CD4-positive, alpha-beta T cell (primary cell): ENCODE data around the gene HS3ST4. TPM values are rescaled to one million over a fixed set of nuclear protein-coding genes. Genes with fewer than 3 reads are reported as not detected.

Experiments used
- ATAC-seq: fragments of 200-7000 bp; cut with Tn5 transposase; one replicate; pipeline ENCODE4 v1.10.0; 2022; ENCODE audit warnings: mild to moderate bottlenecking; ENCODE audit not compliant: poor library complexity
- CTCF ChIA-PET: fragments of 350-600 bp; sonication (Branson Sonifier 250); formaldehyde crosslinking; loops from one replicate; lab custom pipeline; 2021; ENCODE audit warnings: antibody characterized with exemption, inconsistent platforms; lab: Charles Lee
- POLR2A ChIA-PET: fragments of 350-600 bp; sonication (Branson Sonifier 250); formaldehyde crosslinking; loops from one replicate; lab custom pipeline; 2021; ENCODE audit warnings: antibody characterized with exemption, inconsistent platforms; lab: Charles Lee
- DNase-seq, 14 experiments: peaks; one replicate each; pipeline ENCODE4 v3.0.0-alpha.2; 2013 to 2020; ENCODE audit warnings: mixed read lengths in 2 of 14
- H3K27ac ChIP-seq, 2 donors: one replicate each; pipeline versions ENCODE4 v1.5.1 to v1.7.0; 2013; ENCODE audit warnings: low read length in 2 of 2, low read depth in 1 of 2, mild to moderate bottlenecking in 1 of 2
- H3K27me3 ChIP-seq, 2 experiments: 1 replicate in 1 of 2; 2 replicates in 1 of 2; pipeline versions ENCODE4 v1.6.1 to v1.7.0; 2013; ENCODE audit warnings: low read length in 2 of 2, control low read depth in 1 of 2, mild to moderate bottlenecking in 1 of 2, moderate library complexity in 1 of 2; ENCODE audit not compliant: insufficient read depth in 2 of 2, control insufficient read depth in 1 of 2
- H3K36me3 ChIP-seq: one replicate; pipeline ENCODE4 v1.6.1; 2013; ENCODE audit warnings: low read length, control low read depth; ENCODE audit not compliant: insufficient read depth
- H3K4me1 ChIP-seq: one replicate; pipeline ENCODE4 v1.6.1; 2013; ENCODE audit warnings: low read length, control low read depth; ENCODE audit not compliant: insufficient read depth
- H3K4me3 ChIP-seq: one replicate; pipeline ENCODE4 v1.5.1; 2013; ENCODE audit warnings: mild to moderate bottlenecking, low read length, moderate library complexity
- H3K9me3 ChIP-seq, 2 experiments: 1 replicate in 1 of 2; 2 replicates in 1 of 2; pipeline versions ENCODE4 v1.6.1 to v1.7.0; 2013; ENCODE audit warnings: low read length in 2 of 2, mild to moderate bottlenecking in 2 of 2, control low read depth in 1 of 2, moderate library complexity in 1 of 2; ENCODE audit not compliant: control insufficient read depth in 1 of 2, insufficient read depth in 1 of 2
- H3K27ac Mint-ChIP-seq: one replicate; pipeline ENCODE4 v1.8.0; 2020; ENCODE audit warnings: mixed read lengths
- H3K27me3 Mint-ChIP-seq: one replicate; pipeline ENCODE4 v1.8.0; 2021; ENCODE audit warnings: mixed read lengths
- H3K36me3 Mint-ChIP-seq: one replicate; pipeline ENCODE4 v1.8.0; 2021; ENCODE audit warnings: low read depth, mixed read lengths
- H3K4me1 Mint-ChIP-seq: one replicate; pipeline ENCODE4 v1.8.0; 2021; ENCODE audit warnings: low read depth, mixed read lengths
- H3K4me3 Mint-ChIP-seq: one replicate; pipeline ENCODE4 v1.8.0; 2020; ENCODE audit warnings: mild to moderate bottlenecking, mixed read lengths
- H3K9me3 Mint-ChIP-seq: one replicate; pipeline ENCODE4 v1.8.0; 2020; ENCODE audit warnings: mixed read lengths
- CTCF ChIP-seq: fragments of 200-600 bp; IDR thresholded peaks from one replicate; pipeline ENCODE4 v1.8.0; 2022; ENCODE audit warnings: antibody characterized with exemption, mild to moderate bottlenecking
- intact Hi-C, 2 experiments: fragments of 100-400 bp; cut with DNase I in 1 of 2; cut with micrococcal nuclease in 1 of 2; formaldehyde crosslinking; loops; one replicate each; pipeline versions ENCODE4 v1.15.1 to v1.9.0; 2023 to 2025; cut with DNase I, micrococcal nuclease
- total RNA-seq, 174 experiments: library from RNA in 2 of 174; stranded (reverse) in 2 of 174; gene quantifications; one replicate each; pipeline ENCODE4 v1.2.3 and lab custom pipeline; 2021 to 2026

HS3ST4 gene
- total RNA-seq, 2 experiments from 2014 or later: not detected

DNA sequence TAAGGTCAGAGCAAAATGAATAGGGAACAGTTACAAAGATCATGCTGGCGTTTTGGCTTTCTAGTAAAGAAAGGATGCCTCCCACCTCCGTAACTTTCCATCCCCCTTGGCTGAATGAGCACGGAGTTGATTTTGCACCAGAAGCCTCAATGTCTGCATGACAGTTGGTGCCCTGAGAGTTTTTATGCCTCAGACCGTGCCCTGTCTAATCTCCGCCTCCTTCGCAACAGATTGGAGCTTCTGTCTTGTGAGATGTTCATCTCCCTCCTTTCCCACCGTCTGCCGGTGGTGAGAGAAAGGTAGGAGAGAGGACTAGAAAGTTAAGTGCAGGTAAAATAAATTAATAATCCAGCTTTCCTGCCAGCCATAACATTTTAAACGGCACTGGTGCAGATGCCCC is 1.9 kb downstream of the HS3ST4 start:
- Histone ChIP-seq H3K27ac (no peak overlapping the region), H3K27me3 (peaks cover 29 to 60% of the 10 kb centered on the region in 2 experiments), H3K9me3 (peaks cover 0 to 6% of the 10 kb centered on the region in 2 experiments), H3K4me3 (no peak overlapping the region), H3K36me3 (no peaks in the 10 kb centered on the region), H3K4me1 (peaks cover 3% of the 10 kb centered on the region)
- intact Hi-C loops: no loop called here
- ChIA-PET CTCF (no interaction called here), POLR2A (no interaction called here)
- Mint-ChIP-seq H3K27me3 (peaks cover 80% of the 10 kb centered on the region), H3K4me3 (no peak overlapping the region), H3K27ac (no peak overlapping the region), H3K36me3 (no peaks in the 10 kb centered on the region), H3K9me3 (no peaks in the 10 kb centered on the region), H3K4me1 (peaks cover 5% of the 10 kb centered on the region)
- DNase-seq (no peak), ATAC-seq (no peak)
- no peak for TF ChIP-seq CTCF

GRCh38 chr16:25699069-25699468 is 7.3 kb downstream of the HS3ST4 start:
- Mint-ChIP-seq H3K9me3 (no peaks in the 10 kb centered on the region), H3K27ac (no peak overlapping the region), H3K4me3 (no peak overlapping the region), H3K4me1 (no peaks in the 10 kb centered on the region), H3K27me3 (peaks cover 82% of the 10 kb centered on the region), H3K36me3 (no peaks in the 10 kb centered on the region)
- H3K4me1 ChIP-seq: no peaks in the 10 kb centered on the region
- ChIA-PET POLR2A (no interaction called here), CTCF (no interaction called here)
- TF ChIP-seq CTCF: no peak
- H3K4me3 ChIP-seq: no peak overlapping the region
- intact Hi-C loops: no loop called here
- DNase-seq (no peak), ATAC-seq (no peak)
- no peak overlapping the region for H3K27ac ChIP-seq
- no peaks in the 10 kb centered on the region for H3K36me3 ChIP-seq
- H3K27me3 ChIP-seq: peaks cover 10 to 33% of the 10 kb centered on the region in 2 experiments
- no peaks in the 10 kb centered on the region for H3K9me3 ChIP-seq

DNA sequence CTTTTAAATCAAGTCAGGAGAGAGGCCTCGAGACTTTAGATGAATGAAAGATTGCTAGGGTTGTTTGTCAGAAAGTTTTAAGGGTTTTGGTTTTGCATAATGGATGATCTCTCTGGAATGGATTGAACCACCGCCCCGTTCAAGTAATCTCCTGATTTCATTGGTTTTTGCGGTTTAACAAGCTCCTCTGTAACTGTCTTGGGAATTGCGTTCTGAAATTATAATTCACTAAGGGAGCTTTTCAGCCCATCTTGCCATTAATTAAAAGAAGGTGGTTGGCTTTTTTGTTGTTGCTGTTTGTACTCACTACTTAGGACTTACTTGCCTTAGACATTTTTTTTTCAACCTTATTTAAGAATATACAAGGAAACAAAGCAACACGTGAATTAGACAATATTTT is 8.8 kb downstream of the HS3ST4 start:
- H3K36me3 Mint-ChIP-seq: no peaks in the 10 kb centered on the region
- intact Hi-C loops: no loop called here
- H3K36me3 ChIP-seq: no peaks in the 10 kb centered on the region
- POLR2A ChIA-PET: interaction anchor here (0.6 kb wide), 1 partner anchor 14 kb away, joined by 3 read pairs; no protein-coding TSS in a partner anchor
- DNase-seq (no peak), ATAC-seq (no peak)
- CTCF ChIA-PET: no interaction called here
- H3K4me3 Mint-ChIP-seq: no peak overlapping the region
- no peak overlapping the region for H3K27ac ChIP-seq
- H3K27ac Mint-ChIP-seq: no peak overlapping the region
- H3K27me3 ChIP-seq: peaks cover 5 to 21% of the 10 kb centered on the region in 2 experiments
- no peaks in the 10 kb centered on the region for H3K4me1 Mint-ChIP-seq
- no peak for TF ChIP-seq CTCF
- peaks cover 72% of the 10 kb centered on the region for H3K27me3 Mint-ChIP-seq
- H3K9me3 ChIP-seq: no peaks in the 10 kb centered on the region
- H3K4me1 ChIP-seq: no peaks in the 10 kb centered on the region
- no peak overlapping the region for H3K4me3 ChIP-seq
- no peaks in the 10 kb centered on the region for H3K9me3 Mint-ChIP-seq
